ENCODE results near the gene RALGPS2. TPM values are rescaled to one million over a fixed set of nuclear protein-coding genes. Genes with fewer than 3 reads are reported as not detected.

Gene RALGPS2
- total RNA-seq, 1 donor: 38.0 TPM

DNA sequence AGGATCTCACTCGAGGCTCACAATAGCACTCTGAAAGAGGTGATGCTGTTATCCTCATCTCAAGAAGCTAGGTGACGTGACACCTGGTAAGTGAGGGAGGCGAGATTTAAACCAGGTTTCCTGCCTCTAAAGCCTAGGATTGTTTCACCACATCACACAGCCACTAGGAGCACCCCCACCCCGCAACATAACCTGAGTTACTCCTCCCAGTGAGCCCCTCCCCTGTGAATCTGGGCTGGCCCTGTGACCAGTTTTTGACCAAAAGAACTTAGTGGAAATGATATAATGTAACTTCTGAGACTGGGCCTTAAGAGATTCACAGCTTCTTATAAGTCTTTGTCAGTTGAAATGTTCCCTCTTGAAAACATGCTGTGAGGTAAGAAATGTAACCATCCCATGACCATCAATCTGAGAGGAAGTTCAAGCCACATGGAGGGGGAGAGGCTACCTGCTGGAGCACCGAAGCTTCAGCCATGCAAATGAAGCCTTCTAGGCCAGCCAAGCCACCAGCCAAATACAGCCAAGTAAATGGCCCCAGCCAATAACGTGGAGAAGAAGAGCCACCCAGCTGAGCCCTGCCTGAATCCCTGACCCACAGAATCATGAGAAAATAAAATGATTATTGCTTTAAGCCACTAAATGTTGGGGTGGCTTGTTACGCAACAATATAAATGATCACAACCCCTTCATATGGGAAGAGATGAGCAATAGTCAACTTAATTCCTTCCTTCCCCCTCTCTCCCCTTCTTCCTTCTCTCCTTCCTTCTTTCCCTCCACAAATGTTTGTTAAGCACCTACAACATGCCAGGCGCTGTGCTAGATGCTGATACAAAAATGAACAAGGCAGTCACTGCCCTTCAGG, 239.7 kb downstream of the RALGPS2 start:
- no peak for DNase-seq (ENCODE audit: low read depth)
- TF ChIP-seq, protein P1, sequence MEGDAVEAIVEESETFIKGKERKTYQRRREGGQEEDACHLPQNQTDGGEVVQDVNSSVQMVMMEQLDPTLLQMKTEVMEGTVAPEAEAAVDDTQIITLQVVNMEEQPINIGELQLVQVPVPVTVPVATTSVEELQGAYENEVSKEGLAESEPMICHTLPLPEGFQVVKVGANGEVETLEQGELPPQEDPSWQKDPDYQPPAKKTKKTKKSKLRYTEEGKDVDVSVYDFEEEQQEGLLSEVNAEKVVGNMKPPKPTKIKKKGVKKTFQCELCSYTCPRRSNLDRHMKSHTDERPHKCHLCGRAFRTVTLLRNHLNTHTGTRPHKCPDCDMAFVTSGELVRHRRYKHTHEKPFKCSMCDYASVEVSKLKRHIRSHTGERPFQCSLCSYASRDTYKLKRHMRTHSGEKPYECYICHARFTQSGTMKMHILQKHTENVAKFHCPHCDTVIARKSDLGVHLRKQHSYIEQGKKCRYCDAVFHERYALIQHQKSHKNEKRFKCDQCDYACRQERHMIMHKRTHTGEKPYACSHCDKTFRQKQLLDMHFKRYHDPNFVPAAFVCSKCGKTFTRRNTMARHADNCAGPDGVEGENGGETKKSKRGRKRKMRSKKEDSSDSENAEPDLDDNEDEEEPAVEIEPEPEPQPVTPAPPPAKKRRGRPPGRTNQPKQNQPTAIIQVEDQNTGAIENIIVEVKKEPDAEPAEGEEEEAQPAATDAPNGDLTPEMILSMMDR (IDR thresholded peaks at IDR 0.05; ENCODE audit: insufficient read depth, low read depth, low read length): no peak
- no peak overlapping the region for H3K4me3 ChIP-seq (ENCODE audit: low read depth, low read length)

DNA sequence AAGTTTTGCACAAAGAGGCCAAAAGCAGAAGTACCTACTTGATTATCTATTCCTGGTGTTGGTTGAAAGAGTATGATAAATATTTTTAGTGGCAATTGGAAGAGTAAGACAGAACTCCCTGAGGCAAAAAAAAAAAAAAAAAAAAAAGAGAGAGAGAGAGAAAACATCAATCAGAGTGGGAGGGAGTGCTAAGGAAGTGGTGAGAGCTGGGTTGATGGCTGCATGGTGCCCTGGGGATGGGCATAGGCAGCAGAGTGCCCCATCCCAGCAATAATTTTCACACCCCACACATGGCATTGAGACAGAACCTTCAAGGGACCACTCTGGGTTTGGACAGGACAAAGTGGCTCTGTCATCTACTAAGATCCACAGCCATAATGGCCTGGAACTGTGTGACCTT, 241.3 kb downstream of the RALGPS2 start:
- no peak for DNase-seq (ENCODE audit: low read depth)
- H3K4me3 ChIP-seq (ENCODE audit: low read depth, low read length): no peak overlapping the region
- TF ChIP-seq, protein P1 (IDR thresholded peaks at IDR 0.05; ENCODE audit: insufficient read depth, low read depth, low read length): no peak

DNA sequence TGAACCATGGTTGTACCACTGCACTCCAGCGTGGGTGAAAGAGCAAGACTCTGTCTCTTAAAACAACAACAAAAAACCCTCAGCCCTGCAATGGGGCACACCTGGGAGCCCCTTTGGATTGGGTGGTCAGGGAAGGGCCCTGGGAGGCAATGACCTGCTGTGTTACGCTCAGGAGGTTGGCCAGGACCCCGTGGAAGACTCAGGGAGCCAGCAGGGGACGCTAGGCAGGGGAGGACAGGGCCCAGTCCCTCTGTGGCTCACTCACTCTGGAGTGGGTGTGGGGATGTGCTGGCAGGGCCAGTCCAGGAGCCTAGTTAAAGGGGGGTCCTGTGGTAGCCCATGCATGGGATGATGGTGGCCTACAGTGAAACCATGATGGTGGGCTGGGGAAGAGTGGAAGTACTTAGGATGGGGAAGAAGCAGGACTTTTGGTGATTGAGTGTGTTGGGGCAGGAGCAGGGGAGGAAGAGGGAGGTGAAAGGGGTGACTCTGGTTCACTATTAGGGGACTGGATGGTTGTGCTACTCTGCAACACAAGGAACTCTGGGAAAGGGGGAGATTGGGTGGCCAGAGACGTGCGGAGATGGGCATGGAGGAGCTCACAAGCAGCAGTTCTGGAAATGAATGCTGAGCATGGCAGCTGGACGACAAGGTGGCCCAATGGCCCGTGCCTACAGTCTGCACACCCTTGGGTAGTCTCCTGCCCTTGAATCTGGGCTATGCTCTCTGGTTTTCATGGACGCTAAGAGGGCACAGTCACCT, 244.4 kb downstream of the RALGPS2 start:
- no peak overlapping the region for H3K4me3 ChIP-seq (ENCODE audit: low read depth, low read length)
- DNase-seq (ENCODE audit: low read depth): no peak
- TF ChIP-seq, protein P1 (IDR thresholded peaks at IDR 0.05; ENCODE audit: insufficient read depth, low read depth, low read length): no peak

DNA sequence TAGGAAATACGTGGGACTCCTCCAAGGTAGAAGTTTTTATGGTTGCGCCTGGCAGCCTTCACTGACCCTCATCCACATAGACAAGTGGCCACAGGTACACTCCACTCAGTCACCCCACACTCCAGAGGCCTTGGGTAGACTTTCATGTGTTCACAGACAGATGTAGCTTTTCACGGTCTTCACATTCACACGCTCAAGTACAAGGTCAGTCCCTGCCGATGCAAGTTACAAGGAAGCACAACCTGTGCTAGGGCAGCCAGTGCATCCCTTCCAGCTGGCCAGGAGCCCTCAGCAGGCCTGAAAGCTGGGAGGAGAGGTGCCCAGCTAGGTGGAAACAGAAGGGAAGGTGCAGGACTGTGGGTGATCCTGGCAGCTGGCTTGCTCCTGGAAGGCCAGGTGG, 245.1 kb downstream of the RALGPS2 start:
- no peak for DNase-seq (ENCODE audit: low read depth)
- TF ChIP-seq, protein P1 (IDR thresholded peaks at IDR 0.05; ENCODE audit: insufficient read depth, low read depth, low read length): no peak
- H3K4me3 ChIP-seq (ENCODE audit: low read depth, low read length): no peak overlapping the region

Small RNAs within 50 kb of the gene (small RNA-seq; reads per million reads assigned to genes)
- gene MIR4424 (not detected), gene RF00092 (not detected)

Other genes with a start within 250 kb of the RALGPS2 start
- gene CLEC20A, start 228.3 kb upstream of the RALGPS2 start, total RNA-seq: not detected in 2 replicates
- gene TEX35, start 212.1 kb upstream of the RALGPS2 start, total RNA-seq: under 0.01 TPM in 1 of 2 replicates, not detected in the other
- 2.6 and 4.3 TPM in 2 replicates for gene ANGPTL1, start 145.8 kb downstream of the RALGPS2 start, total RNA-seq